GM04503 (cell line): Measurements from ENCODE around the gene ZNF555.
"Not testable (repeated sequence)": the region's sequence is repeated elsewhere in the genome, so short reads cannot be mapped to it uniquely, and the experiment has no call there.

Experiments used
- DNase-seq: peaks from one replicate; pipeline ENCODE4 v3.0.0-alpha.2; 2012; ENCODE audit warnings: low read depth

ZNF555 gene

GRCh38 chr19:2840794-2841791 is at the start of gene ZNF555:
Gene ZNF555 (plus strand): TSS chr19:2841475. CDS start chr19:2841573, 98 bp downstream.
- DNase-seq, result peak; percentile 95

DNA sequence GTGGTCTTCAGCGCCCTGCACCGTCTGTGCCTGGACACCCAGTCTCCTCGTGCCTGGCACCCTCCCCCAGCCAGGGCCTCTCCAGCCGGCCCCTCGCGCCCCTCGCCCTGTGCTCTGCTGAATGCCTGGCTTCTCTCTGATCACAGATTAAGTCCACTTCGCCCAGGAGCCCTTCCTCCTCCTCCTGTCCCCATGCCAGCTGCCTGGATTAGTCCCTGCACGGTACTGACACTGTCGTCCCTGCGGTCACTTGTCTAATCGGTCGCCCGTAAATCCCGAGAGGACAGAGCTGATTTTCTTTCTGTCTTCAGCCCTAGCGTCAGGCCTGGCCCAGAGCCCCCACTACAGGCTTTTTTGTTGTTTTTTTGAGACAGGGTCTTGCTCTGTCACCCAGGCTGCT is 49.4 kb upstream of the ZNF555 start:
- no peak for DNase-seq

- DNase-seq, result not testable (repeated sequence)
These were observed 48.6 kb upstream of the ZNF555 start for GRCh38 chr19:2792666-2793065.

GRCh38 chr19:2793126-2793525 is 48.1 kb upstream of the ZNF555 start:
- DNase-seq, result no peak

- DNase-seq, result no peak
These were observed 47.7 kb upstream of the ZNF555 start for GRCh38 chr19:2793577-2793976.

- DNase-seq, result no peak
These were observed 45.2 kb upstream of the ZNF555 start for GRCh38 chr19:2795827-2796658.

DNA sequence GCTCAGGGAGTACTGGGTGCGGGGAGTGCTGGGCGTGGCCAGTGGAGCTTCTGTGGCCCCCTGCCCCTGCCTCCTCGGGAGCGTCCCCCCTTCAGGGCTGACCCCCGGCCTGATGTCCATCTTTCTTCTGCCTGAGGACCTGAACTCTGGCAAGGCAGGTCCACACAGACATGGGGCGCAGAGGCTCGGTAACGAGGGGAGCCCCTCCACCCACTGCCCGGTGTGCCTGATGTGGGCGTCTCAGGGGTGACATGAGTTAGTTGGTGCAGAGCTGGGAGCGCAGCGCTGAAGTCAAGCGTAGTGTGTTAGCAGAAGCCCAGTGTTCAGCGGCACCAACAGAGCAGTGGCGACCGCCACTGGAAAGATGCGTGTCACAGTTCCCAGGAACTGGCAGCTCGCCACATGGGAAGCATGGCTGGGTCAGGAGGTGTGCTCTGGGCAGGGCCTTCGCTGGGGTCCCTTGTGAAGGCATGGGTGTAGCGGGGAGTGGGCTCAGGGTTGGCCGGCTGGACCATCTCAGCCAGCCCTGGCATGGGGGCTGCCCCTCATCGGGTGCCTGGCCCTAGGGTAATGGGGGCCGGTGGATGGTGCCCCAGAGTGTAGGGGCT is 44.5 kb upstream of the ZNF555 start:
- DNase-seq, result no peak

DNA sequence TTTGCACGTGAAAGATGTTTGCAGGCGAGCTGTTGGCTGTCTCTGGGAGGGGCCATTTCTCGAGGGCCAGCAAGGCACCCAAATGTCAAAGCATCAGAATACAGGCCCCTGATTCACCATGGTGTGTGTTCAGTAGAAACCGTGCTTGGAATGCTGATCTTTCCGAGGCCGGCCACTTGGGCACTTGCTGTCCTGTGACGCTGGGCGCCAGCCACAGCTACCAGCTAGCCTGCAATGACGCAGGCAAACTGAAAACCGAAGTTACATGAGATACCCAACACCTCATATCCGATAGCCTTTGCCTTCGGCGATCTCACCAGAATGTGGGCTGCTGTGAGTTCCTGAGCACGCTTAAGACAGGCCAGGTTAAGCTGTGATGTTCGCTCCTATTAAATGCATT is 44.0 kb upstream of the ZNF555 start:
- no peak for DNase-seq

DNA sequence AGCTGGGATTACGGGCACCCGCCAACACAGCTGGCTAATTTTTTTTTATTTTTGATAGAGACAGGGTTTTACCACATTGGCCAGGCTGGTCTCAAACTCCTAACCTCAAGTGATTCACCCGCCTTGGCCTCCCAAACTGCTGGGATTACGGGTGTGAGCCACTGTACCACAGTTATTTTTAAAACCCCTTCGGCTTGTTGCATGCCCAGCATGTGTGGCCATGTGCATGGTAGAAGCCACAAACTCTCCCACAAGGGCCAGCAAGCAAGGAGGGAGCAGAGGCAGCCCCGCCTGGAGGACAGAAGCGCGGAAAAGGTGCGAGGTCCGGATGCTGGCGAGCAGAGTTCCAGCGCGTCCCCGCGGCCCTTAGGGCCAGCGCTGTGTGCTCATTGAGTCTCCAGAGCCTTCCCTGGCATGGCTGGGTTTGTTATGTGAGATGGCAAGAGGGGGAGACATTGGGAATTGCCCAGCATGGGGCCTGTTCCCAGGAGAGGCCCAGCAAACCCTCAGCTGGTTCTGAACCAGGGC is 43.1 kb upstream of the ZNF555 start:
- DNase-seq, result no peak

GRCh38 chr19:2798733-2799132 is 42.5 kb upstream of the ZNF555 start:
- no peak for DNase-seq

- no peak for DNase-seq
These were observed 41.8 kb upstream of the ZNF555 start for GRCh38 chr19:2799273-2800020.

DNA sequence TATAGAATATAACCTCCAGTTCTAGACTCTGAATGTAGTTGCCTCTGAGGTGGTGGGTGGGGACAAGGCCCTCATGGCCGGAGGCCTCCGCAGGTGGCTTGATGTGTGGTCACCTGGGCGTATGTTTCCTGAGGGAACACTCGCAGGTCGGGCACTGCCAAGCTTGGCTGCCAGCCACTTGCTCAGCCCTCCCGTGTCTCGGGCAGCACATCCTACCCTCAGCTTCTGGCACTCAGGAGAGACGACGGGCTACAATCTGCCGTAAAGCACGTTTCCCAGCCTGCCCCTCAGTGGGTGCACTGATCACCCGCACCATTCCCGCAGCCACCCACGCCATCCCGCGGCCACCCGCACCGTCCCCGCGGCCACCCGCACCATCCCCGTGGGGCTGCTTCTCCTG is 40.8 kb upstream of the ZNF555 start:
- no peak for DNase-seq

DNA sequence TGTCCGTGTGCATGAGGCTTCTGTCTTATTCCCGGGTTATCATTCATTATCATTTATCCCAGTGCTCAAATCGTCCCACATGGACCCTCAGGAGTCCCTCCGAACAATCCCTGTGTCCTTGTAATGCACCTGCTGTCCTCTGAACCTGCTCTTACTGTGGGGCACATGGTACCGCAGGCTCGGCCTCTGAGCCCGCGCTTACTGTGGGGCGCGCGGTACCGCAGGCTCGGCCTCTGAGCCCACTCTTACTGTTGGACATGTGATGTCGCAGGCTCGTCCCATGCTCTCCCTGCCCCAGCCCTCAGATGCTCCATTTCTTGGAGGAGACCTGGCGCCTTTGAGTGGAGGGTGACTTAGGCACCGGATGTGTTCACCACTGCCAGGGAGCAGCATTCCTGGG is 38.4 kb upstream of the ZNF555 start:
- DNase-seq, result no peak

DNA sequence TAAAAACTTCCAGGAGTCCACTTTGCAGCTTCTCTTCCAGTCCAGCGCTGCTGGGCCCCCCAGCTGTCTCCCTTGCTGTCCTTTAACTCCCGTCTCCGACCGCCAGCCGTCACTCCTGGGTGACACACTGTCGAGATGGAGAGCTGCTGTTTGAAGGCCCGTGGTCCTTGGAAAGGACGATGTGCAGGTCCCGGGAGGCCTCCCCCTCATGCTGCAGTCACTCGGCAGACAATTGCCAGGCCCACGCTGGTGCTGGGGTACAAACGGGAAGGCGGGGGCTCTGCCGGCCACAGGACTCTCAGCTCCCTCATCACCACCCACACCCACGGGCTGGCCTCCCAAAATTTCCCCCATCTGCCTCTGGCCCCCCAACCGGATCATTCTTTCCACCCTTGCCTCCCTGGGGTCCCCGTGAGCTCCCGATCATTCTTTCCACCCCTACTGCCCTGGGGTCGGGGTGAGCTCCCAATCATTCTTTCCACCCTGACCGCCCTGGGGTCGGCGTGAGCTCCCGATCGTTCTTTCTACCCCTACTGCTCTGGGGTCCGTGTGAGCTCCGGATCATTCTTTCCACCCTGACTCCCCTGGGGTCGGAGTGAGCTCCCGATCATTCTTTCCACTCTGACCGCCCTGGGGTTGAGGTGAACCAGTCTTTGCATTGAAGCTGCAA is 37.7 kb upstream of the ZNF555 start:
- DNase-seq, result no peak

GRCh38 chr19:2804156-2805004 is 36.9 kb upstream of the ZNF555 start:
- no peak for DNase-seq

DNA sequence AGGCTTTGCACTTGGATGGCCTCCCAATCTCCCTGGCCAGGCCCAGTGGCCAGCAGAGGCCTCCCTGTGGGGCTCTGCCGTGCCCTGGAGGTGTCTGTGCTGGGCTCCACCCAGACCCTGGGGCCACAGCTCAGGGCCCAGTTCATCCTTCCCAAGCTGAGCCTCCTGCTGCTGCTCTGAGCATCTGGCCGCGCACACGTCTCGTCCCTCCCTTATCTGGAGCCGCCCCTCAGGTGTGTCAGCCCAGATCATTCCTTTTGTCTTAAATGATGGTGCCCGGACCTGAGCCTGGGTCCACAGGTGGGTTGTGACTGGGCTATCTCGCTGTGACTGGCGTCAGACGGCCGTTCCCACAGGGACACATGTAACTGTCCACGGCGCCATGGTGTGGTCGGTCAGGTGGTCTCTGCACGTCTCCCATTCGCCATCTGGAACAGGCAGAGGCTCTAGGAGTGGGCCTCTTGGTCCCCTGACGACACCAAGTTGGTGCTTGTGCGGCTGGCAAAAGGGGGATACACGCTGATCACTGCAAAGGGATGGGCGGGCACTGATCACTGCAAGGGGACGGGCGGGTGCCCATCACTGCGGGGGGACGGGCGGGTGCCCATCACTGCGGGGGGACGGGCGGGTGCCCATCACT is 35.9 kb upstream of the ZNF555 start:
- DNase-seq, result no peak

- DNase-seq, result no peak
These were observed 35.2 kb upstream of the ZNF555 start for GRCh38 chr19:2805991-2806649.

- no peak for DNase-seq
These were observed 34.4 kb upstream of the ZNF555 start for GRCh38 chr19:2806736-2807378.
